ENCODE measurements around the gene GUCY2D.

The GUCY2D gene

DNA sequence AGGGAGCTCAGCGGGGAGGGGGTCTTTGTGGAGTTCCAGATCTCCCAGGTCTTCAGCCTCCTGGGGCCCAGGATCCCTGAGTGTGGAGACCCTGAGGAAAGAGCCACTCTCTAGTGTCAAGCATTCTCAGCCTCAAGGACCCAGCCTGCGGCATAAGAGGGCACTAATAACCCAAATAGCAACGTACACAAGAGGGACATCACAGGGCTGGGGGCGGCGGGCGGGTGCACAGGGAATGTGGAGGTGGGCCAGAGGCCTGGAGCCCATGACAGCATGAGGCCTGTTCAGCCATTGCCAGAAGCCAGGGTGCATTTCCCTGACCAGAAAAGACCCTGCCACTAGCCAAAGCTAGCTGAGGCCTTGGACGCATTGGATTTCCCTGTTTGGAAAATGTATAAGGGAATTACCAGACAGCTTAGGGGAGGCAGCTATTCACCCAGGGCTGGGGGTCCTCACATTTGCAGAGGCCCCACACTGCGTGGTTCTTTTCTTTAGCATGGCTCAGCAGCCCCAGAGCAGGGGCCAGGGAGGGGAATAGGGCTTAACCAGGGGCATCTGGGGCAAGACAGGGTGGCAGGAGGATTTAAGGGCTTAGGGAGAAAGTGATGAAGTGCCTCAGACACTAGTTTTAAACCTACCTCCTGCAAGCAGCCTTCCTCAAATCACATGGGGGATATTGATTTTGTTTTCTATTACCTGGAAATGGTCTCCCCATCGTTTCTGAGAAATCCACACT lies 22.9 kb downstream of the GUCY2D start:
- no peak for TF ChIP-seq FOXP2 (optimal IDR thresholded peaks at IDR 0.05; ENCODE audit: control extremely low read depth, extremely low read length, insufficient read depth)
- TF ChIP-seq POLR2AphosphoS5 (IDR thresholded peaks at IDR 0.05; ENCODE audit: borderline replicate concordance, low read depth, low read length): no peak
- no peak for TF ChIP-seq EZH2 (IDR thresholded peaks at IDR 0.05)
- DNase-seq (ENCODE audit: low read depth, low spot score): no peak
- H3K9ac ChIP-seq (ENCODE audit: insufficient read length): no peak overlapping the region
- H3K36me3 ChIP-seq (ENCODE audit: insufficient read depth, low read length): no peaks in the 10 kb centered on the region
- H3K4me3 ChIP-seq: no peak overlapping the region
- H3K27ac ChIP-seq: no peak overlapping the region
- H3K9me3 ChIP-seq (ENCODE audit: low read depth, low read length): no peaks in the 10 kb centered on the region

DNA sequence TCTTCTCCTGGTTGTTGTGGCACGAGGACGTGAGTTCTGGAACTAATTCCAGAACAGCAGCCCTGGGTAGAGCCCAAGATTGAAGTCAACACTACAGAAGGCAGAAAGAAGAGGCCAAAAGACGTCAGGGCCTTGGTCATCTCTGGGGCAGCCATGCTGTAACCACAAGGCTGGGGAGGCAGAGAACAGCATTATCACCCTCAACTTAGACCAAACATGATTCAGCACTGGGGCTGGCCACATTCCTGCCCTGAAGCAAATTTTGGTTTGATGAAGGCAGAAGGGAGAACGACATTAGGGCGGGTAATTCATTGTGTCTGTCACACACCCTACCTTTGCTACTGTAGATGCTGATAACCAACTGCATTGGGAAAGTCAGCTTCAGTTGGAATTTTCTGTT lies 26.7 kb downstream of the GUCY2D start:
- no peak for TF ChIP-seq EZH2 (IDR thresholded peaks at IDR 0.05)
- TF ChIP-seq FOXP2 (optimal IDR thresholded peaks at IDR 0.05; ENCODE audit: control extremely low read depth, extremely low read length, insufficient read depth): no peak
- TF ChIP-seq POLR2AphosphoS5 (IDR thresholded peaks at IDR 0.05; ENCODE audit: borderline replicate concordance, low read depth, low read length): no peak
- Histone ChIP-seq H3K9ac (ENCODE audit: insufficient read length) (no peak overlapping the region), H3K4me3 (no peak overlapping the region), H3K27ac (no peak overlapping the region), H3K9me3 (ENCODE audit: low read depth, low read length) (no peaks in the 10 kb centered on the region), H3K36me3 (ENCODE audit: insufficient read depth, low read length) (no peaks in the 10 kb centered on the region)
- no peak for DNase-seq (ENCODE audit: low read depth, low spot score)

DNA sequence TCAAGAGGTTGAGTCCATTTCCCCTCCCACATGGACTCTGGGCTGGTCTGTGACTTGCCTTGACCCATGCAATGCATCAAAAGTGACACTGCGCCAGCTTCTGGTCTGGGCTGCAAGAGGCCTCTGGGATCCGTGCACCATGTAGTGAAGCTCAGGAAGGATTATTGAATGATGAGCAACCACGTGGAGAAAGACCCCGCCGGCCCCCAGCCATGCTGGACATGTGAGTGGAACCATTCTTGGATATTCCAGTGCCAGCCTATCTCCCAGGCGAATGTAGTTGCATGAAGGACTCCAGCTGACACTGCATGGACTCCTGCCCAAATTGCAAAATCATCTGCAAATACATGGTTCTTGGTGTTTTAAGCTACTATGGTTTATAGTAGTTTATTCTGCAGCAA lies 28.8 kb downstream of the GUCY2D start:
- no peaks in the 10 kb centered on the region for H3K36me3 ChIP-seq (ENCODE audit: insufficient read depth, low read length)
- no peak overlapping the region for H3K4me3 ChIP-seq
- TF ChIP-seq POLR2AphosphoS5 (IDR thresholded peaks at IDR 0.05; ENCODE audit: borderline replicate concordance, low read depth, low read length) (no peak), FOXP2 (optimal IDR thresholded peaks at IDR 0.05; ENCODE audit: control extremely low read depth, extremely low read length, insufficient read depth) (no peak), EZH2 (IDR thresholded peaks at IDR 0.05) (no peak)
- no peak overlapping the region for H3K9ac ChIP-seq (ENCODE audit: insufficient read length)
- no peak for DNase-seq (ENCODE audit: low read depth, low spot score)
- no peaks in the 10 kb centered on the region for H3K9me3 ChIP-seq (ENCODE audit: low read depth, low read length)
- H3K27ac ChIP-seq: no peak overlapping the region

DNA sequence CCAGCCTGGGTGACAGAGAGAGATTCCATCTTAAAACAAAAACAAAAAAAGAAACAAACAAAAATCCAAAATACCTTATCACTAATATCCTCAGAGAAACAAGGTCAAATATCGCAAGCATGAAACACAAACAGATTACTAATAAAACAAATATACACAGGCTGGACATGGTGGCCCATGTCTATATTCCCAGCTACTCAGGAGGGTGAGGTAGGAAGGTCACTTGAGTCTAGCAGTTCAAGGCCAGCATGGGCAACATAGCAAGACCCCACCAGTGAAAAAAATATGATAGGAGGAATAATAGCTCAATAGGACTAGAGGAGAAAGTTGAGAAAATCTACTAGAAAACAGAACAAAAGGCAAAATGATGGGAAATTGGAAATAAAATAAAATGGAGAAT lies 29.5 kb downstream of the GUCY2D start:
- Histone ChIP-seq H3K4me3 (no peak overlapping the region), H3K9ac (ENCODE audit: insufficient read length) (no peak overlapping the region), H3K27ac (no peak overlapping the region), H3K36me3 (ENCODE audit: insufficient read depth, low read length) (no peaks in the 10 kb centered on the region), H3K9me3 (ENCODE audit: low read depth, low read length) (no peaks in the 10 kb centered on the region)
- TF ChIP-seq POLR2AphosphoS5 (IDR thresholded peaks at IDR 0.05; ENCODE audit: borderline replicate concordance, low read depth, low read length) (no peak), FOXP2 (optimal IDR thresholded peaks at IDR 0.05; ENCODE audit: control extremely low read depth, extremely low read length, insufficient read depth) (no peak), EZH2 (IDR thresholded peaks at IDR 0.05) (no peak)
- no peak for DNase-seq (ENCODE audit: low read depth, low spot score)

DNA sequence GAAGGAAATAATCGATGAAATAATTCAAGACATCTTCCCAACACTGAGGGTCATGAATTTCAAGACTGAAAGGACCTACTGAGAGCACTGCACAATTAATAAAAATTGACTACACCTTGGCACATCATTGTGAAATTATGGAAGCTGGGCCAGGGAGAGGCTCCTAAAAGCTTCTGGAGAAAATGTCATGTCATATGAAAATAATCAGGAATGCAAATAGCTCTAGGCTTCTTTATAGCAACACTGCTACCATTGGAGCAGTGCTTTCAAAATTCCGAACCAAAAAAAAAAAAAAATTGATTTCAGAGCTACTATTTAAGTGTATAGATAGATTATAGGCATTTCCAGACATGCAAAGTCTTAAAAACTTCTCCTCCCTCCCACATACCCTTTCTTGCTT lies 30.0 kb downstream of the GUCY2D start:
- Histone ChIP-seq H3K9ac (ENCODE audit: insufficient read length) (no peak overlapping the region), H3K4me3 (no peak overlapping the region), H3K9me3 (ENCODE audit: low read depth, low read length) (no peaks in the 10 kb centered on the region), H3K36me3 (ENCODE audit: insufficient read depth, low read length) (no peaks in the 10 kb centered on the region), H3K27ac (no peak overlapping the region)
- DNase-seq (ENCODE audit: low read depth, low spot score): no peak
- TF ChIP-seq FOXP2 (optimal IDR thresholded peaks at IDR 0.05; ENCODE audit: control extremely low read depth, extremely low read length, insufficient read depth) (no peak), POLR2AphosphoS5 (IDR thresholded peaks at IDR 0.05; ENCODE audit: borderline replicate concordance, low read depth, low read length) (no peak), EZH2 (IDR thresholded peaks at IDR 0.05) (no peak)

DNA sequence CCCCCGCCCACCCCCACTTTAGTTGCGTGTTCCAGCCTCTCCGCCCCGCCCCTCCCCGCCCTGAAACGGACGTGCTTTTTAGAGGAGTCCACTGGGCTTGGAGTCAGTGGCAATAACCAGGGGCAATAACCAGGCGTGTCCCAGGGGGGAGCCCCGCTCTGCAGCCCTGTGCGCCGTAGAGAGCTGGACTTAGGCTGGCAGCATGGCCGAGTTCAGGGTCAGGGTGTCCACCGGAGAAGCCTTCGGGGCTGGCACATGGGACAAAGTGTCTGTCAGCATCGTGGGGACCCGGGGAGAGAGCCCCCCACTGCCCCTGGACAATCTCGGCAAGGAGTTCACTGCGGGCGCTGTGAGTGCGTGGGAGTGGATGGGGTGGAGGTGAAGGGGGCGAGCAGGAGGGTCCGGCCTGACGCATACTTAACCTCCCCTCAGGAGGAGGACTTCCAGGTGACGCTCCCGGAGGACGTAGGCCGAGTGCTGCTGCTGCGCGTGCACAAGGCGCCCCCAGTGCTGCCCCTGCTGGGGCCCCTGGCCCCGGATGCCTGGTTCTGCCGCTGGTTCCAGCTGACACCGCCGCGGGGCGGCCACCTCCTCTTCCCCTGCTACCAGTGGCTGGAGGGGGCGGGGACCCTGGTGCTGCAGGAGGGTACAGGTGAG lies 36.7 kb downstream of the GUCY2D start, which contains the start of gene ALOX15B:
Gene ALOX15B, plus strand, starts transcription at position 106 of the 657 bp plus-strand sequence. Its CDS starts 97 bp downstream, at position 203.
- Histone ChIP-seq H3K36me3 (ENCODE audit: insufficient read depth, low read length) (no peaks in the 10 kb centered on the region), H3K9me3 (ENCODE audit: low read depth, low read length) (no peaks in the 10 kb centered on the region), H3K27ac (no peak within 1 kb of the TSS), H3K9ac (ENCODE audit: insufficient read length) (no peak within 1 kb of the TSS), H3K4me3 (no peak within 1 kb of the TSS)
- DNase-seq (ENCODE audit: low read depth, low spot score): no peak
- TF ChIP-seq EZH2 (IDR thresholded peaks at IDR 0.05): no peak

DNA sequence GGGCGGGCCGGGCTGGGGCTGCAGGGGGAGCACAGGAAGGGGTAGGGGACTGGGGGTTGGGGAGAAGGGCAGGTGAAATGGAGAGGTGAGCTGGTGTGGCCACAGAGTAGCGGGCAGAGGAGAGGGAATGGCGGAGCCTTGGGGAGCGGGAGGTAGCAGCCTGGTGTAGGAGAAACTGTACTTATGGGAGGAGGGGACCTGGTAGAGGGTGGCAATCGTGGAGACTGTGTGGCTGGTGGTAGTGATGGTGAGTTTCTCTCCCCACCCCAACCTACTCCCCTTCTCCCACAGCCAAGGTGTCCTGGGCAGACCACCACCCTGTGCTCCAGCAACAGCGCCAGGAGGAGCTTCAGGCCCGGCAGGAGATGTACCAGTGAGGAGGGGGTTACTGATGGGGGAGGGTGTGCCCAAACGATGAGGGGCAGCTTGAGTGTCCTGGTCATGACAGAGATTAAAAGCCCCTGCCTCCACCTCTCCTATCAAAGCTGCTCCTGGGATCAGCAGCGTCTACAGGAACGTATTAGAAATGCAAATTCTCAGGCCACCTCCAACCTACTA lies 37.3 kb downstream of the GUCY2D start:
- no peak overlapping the region for H3K9ac ChIP-seq (ENCODE audit: insufficient read length)
- H3K9me3 ChIP-seq (ENCODE audit: low read depth, low read length): no peaks in the 10 kb centered on the region
- no peaks in the 10 kb centered on the region for H3K36me3 ChIP-seq (ENCODE audit: insufficient read depth, low read length)
- DNase-seq (ENCODE audit: low read depth, low spot score): no peak
- no peak overlapping the region for H3K27ac ChIP-seq
- TF ChIP-seq POLR2AphosphoS5 (IDR thresholded peaks at IDR 0.05; ENCODE audit: borderline replicate concordance, low read depth, low read length) (no peak), EZH2 (IDR thresholded peaks at IDR 0.05) (no peak), FOXP2 (optimal IDR thresholded peaks at IDR 0.05; ENCODE audit: control extremely low read depth, extremely low read length, insufficient read depth) (no peak)
- no peak overlapping the region for H3K4me3 ChIP-seq

DNA sequence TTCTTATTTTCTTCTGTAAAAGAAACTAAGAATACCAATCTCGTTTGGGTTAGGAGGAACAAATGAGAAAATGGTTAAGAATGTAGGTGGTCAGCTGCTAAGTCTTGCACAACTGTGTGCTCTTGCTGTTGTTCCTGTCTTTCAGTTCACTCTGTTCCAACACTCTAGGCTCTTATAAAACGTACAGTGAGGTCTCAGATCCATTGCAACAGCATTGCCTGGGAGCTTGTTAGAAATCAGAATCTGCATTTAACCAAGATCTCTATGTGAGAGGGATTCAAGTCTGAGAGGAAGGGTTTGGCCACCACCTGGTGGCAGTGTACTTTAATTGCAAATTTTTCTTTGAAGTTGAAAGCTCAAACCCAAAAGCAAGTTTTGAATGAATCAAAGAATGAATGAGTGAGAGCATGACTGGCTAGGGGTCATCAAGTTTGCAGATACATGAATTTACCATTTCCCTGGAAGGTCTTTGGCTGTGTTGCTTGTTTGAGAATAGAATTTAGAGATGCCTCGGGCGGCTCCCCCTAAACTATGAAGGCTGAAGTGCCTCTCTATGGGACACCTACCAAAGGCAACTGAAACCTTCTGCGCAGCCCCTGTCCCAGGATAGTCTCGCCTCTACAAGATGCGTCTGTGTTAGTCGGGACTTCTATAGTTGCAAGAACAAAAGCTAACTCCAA lies 39.0 kb downstream of the GUCY2D start:
- Histone ChIP-seq H3K4me3 (no peak overlapping the region), H3K27ac (peak overlapping the region; percentile 27; the same call in 1 of the 2 replicates), H3K36me3 (ENCODE audit: insufficient read depth, low read length) (no peaks in the 10 kb centered on the region), H3K9me3 (ENCODE audit: low read depth, low read length) (no peaks in the 10 kb centered on the region), H3K9ac (ENCODE audit: insufficient read length) (no peak overlapping the region)
- TF ChIP-seq POLR2AphosphoS5 (IDR thresholded peaks at IDR 0.05; ENCODE audit: borderline replicate concordance, low read depth, low read length) (no peak), EZH2 (IDR thresholded peaks at IDR 0.05) (no peak), FOXP2 (optimal IDR thresholded peaks at IDR 0.05; ENCODE audit: control extremely low read depth, extremely low read length, insufficient read depth) (no peak)
- peak; percentile 47 for DNase-seq (ENCODE audit: low read depth, low spot score)

All from SK-N-MC (cell line).